Effector memory CD4-positive, alpha-beta T cell (primary cell): ENCODE data around the gene ARHGEF7.

Source experiments
- DNase-seq, 3 donors: peaks; one replicate each; pipeline ENCODE4 v3.0.0-alpha.2; 2020
- H3K27ac ChIP-seq: 2 replicates; pipeline ENCODE4 v1.7.0; 2013; ENCODE audit warnings: mild to moderate bottlenecking, low read length, moderate library complexity; ENCODE audit not compliant: insufficient read depth, poor library complexity, severe bottlenecking
- H3K27me3 ChIP-seq: replicated peaks from 2 replicates; pipeline ENCODE4 v1.7.0; 2013; ENCODE audit warnings: mild to moderate bottlenecking, low read length; ENCODE audit not compliant: insufficient read depth, control insufficient read depth, poor library complexity, severe bottlenecking
- H3K36me3 ChIP-seq: 2 replicates; pipeline ENCODE4 v1.7.0; 2013; ENCODE audit warnings: mild to moderate bottlenecking, low read length, moderate library complexity; ENCODE audit not compliant: control insufficient read depth, insufficient read depth
- H3K4me1 ChIP-seq: 2 replicates; pipeline ENCODE4 v1.7.0; 2013; ENCODE audit warnings: low read length, mild to moderate bottlenecking; ENCODE audit not compliant: control insufficient read depth, insufficient read depth, poor library complexity, severe bottlenecking
- H3K4me3 ChIP-seq: 2 replicates; pipeline ENCODE4 v1.7.0; 2013; ENCODE audit warnings: low read length, low read depth, mild to moderate bottlenecking; ENCODE audit not compliant: insufficient read depth, poor library complexity, severe bottlenecking
- H3K9me3 ChIP-seq: 2 replicates; pipeline ENCODE4 v1.7.0; 2013; ENCODE audit warnings: mild to moderate bottlenecking, low read length, moderate library complexity; ENCODE audit not compliant: control insufficient read depth

The ARHGEF7 gene

GRCh38 chr13:111247552-111247951 lies 132.4 kb downstream of the ARHGEF7 start:
- DNase-seq = no peak
- Histone ChIP-seq H3K27me3 (no peaks in the 10 kb centered on the region), H3K4me3 (no peak overlapping the region), H3K36me3 (peaks cover 20% of the 10 kb centered on the region), H3K4me1 (no peaks in the 10 kb centered on the region), H3K9me3 (no peaks in the 10 kb centered on the region), H3K27ac (no peak overlapping the region)

GRCh38 chr13:111248822-111249221 lies 133.7 kb downstream of the ARHGEF7 start:
- H3K9me3 ChIP-seq = no peaks in the 10 kb centered on the region
- H3K4me1 ChIP-seq = no peaks in the 10 kb centered on the region
- H3K27ac ChIP-seq = no peak overlapping the region
- no peaks in the 10 kb centered on the region for H3K27me3 ChIP-seq
- H3K36me3 ChIP-seq = peaks cover 27% of the 10 kb centered on the region
- DNase-seq = no peak
- no peak overlapping the region for H3K4me3 ChIP-seq

DNA sequence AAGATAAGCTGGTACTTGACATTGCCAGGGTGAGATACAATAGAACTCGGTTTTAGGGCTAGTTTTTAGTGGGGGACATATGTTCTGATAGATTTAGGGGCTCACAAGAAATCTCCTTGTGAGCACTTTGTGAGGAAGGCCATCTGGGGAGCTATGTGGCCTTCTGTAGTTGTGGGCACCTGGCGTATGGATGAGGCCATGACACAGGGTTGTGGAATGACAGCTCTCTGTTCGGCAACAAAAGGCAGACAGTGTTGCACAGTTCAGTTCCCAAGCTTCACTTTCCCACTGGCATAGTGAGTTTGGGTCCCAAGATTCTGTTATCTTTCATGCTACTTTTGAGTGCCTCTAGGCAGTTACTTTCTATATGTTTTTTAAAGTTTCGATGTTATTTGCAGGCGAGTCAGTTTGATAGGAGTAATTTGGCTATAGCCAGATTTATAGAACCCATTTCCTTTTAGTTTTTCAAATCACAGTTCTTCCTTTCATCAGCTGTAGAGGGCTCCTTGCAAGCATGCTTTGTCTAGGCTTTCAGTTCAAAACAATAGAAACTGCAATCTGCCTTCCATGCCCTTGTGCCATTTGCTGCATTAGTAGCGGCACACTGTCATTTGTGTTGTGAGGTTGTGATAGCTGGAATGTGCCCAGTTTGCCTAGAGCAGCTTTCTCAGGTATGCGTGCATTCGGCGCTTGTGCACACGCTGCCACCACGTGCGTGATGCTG lies 134.7 kb downstream of the ARHGEF7 start:
- H3K27ac ChIP-seq = no peak overlapping the region

GRCh38 chr13:111251646-111252445 lies 136.7 kb downstream of the ARHGEF7 start:
- Histone ChIP-seq H3K27ac (no peak overlapping the region), H3K9me3 (no peaks in the 10 kb centered on the region), H3K4me3 (no peak overlapping the region), H3K36me3 (peaks cover 26% of the 10 kb centered on the region), H3K27me3 (no peaks in the 10 kb centered on the region), H3K4me1 (no peaks in the 10 kb centered on the region)
- no peak for DNase-seq

More for the DNA sequence above, 134.7 kb downstream of the ARHGEF7 start:
- no peak for DNase-seq
- no peaks in the 10 kb centered on the region for H3K9me3 ChIP-seq
- H3K36me3 ChIP-seq = peaks cover 20% of the 10 kb centered on the region
- H3K4me3 ChIP-seq = no peak overlapping the region
- H3K4me1 ChIP-seq = no peaks in the 10 kb centered on the region
- no peaks in the 10 kb centered on the region for H3K27me3 ChIP-seq

GRCh38 chr13:111252446-111253364 lies 137.6 kb downstream of the ARHGEF7 start:
- Histone ChIP-seq H3K4me3 (no peak overlapping the region), H3K27ac (no peak overlapping the region), H3K9me3 (no peaks in the 10 kb centered on the region), H3K36me3 (peaks cover 34% of the 10 kb centered on the region), H3K4me1 (no peaks in the 10 kb centered on the region), H3K27me3 (no peaks in the 10 kb centered on the region)
- DNase-seq = no peak

- Histone ChIP-seq H3K9me3 (no peaks in the 10 kb centered on the region), H3K4me1 (no peaks in the 10 kb centered on the region), H3K27ac (no peak overlapping the region), H3K4me3 (no peak overlapping the region), H3K27me3 (no peaks in the 10 kb centered on the region), H3K36me3 (peaks cover 41% of the 10 kb centered on the region)
- DNase-seq = no peak
Measured at GRCh38 chr13:111253365-111253872, 138.3 kb downstream of the ARHGEF7 start.

- DNase-seq = no peak
- Histone ChIP-seq H3K9me3 (peaks cover 7% of the 10 kb centered on the region), H3K36me3 (peaks cover 46% of the 10 kb centered on the region), H3K27me3 (no peaks in the 10 kb centered on the region), H3K4me3 (no peak overlapping the region), H3K4me1 (no peaks in the 10 kb centered on the region), H3K27ac (no peak overlapping the region)
Measured at GRCh38 chr13:111255228-111255790, 140.2 kb downstream of the ARHGEF7 start.

GRCh38 chr13:111256458-111256857 lies 141.3 kb downstream of the ARHGEF7 start:
- H3K27ac ChIP-seq = no peak overlapping the region
- H3K4me3 ChIP-seq = no peak overlapping the region
- no peak for DNase-seq
- H3K27me3 ChIP-seq = no peaks in the 10 kb centered on the region
- peaks cover 40% of the 10 kb centered on the region for H3K36me3 ChIP-seq
- H3K9me3 ChIP-seq = peaks cover 7% of the 10 kb centered on the region
- H3K4me1 ChIP-seq = no peaks in the 10 kb centered on the region

DNA sequence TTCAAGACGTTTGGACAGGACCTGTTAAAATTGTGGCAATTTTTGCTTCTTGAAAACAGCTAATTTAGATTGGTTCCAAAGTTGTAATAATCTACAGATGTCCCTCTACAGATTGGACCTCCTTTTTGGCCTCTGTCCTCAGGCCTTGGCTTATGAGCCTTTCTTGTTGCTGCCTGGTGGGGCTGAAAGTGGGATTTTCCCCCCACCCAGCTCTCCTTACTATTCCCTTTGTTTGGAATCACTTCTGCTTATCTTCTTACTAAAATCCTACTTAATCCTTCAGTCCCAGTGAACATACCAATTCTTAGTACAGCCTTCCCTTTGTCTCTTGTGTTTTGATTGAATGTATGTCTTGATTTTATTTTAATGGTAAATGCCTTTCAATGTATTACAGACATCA lies 141.8 kb downstream of the ARHGEF7 start:
- Histone ChIP-seq H3K36me3 (peaks cover 39% of the 10 kb centered on the region), H3K9me3 (peaks cover 7% of the 10 kb centered on the region), H3K27me3 (no peaks in the 10 kb centered on the region), H3K4me1 (no peaks in the 10 kb centered on the region), H3K4me3 (no peak overlapping the region), H3K27ac (no peak overlapping the region)
- no peak for DNase-seq
